Measurements from ENCODE around the gene CCDC194. TPM values are rescaled to one million over a fixed set of nuclear protein-coding genes. Genes with fewer than 3 reads are reported as not detected.
A peak's percentile ranks its signal among the peaks of the same experiment; 100 is the strongest.

Gene CCDC194
- polyA plus RNA-seq, 1 experiment = not detected

DNA sequence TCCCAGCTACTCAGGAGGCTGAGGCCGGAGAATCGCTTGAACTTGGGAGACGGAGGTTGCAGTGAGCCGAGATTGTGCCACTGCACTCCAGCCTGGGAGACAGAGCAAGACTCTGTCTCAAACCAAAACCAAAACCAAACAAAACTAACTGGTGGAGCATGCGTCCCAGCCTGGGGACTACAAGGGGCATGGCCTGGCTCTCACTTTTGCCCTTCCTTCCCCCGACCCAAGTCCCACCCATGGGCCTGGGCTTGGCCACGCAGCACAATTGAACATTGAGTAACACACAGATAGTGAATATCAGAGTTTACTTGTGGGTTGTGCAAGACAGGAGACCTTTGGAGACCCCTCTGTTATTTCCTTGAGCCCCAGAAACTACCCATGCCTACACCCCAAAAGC lies 41.2 kb upstream of the CCDC194 start:
- ChIA-PET CTCF (no interaction called here), POLR2A (no interaction called here)
- no peaks in the 10 kb centered on the region for H3K27me3 ChIP-seq (ENCODE audit: control insufficient read depth, insufficient read depth, low read length)

DNA sequence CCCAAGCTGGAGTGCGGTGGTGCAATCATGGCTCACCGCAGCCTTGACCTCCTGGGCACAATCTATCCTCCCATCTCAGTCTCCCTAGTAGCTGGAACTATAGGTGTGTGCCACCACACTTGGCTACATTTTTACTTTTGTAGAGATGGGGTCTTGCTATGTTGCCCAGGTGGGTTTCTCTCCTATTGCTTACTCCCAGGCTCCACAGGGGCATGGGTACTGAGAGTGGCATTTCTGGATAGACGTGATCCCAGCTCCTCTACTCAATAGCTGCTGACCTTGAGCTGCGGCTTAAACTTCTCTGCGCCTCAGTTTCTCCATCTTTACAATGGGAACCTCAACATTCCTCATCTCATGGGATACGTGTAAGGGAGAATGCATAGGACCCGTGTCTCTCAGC lies 37.4 kb upstream of the CCDC194 start:
- no peaks in the 10 kb centered on the region for H3K27me3 ChIP-seq (ENCODE audit: control insufficient read depth, insufficient read depth, low read length)
- H3K27ac ChIP-seq (ENCODE audit: low read depth, low read length) = no peak overlapping the region
- peaks cover 2% of the 10 kb centered on the region; the same call in 1 of the 2 replicates for H3K9me3 ChIP-seq (ENCODE audit: control insufficient read depth, insufficient read depth, low read length)
- H3K4me3 ChIP-seq (ENCODE audit: low read depth, low read length) = no peak overlapping the region
- CTCF ChIA-PET = no interaction called here
- POLR2A ChIA-PET = no interaction called here
- TF ChIP-seq, protein P1, sequence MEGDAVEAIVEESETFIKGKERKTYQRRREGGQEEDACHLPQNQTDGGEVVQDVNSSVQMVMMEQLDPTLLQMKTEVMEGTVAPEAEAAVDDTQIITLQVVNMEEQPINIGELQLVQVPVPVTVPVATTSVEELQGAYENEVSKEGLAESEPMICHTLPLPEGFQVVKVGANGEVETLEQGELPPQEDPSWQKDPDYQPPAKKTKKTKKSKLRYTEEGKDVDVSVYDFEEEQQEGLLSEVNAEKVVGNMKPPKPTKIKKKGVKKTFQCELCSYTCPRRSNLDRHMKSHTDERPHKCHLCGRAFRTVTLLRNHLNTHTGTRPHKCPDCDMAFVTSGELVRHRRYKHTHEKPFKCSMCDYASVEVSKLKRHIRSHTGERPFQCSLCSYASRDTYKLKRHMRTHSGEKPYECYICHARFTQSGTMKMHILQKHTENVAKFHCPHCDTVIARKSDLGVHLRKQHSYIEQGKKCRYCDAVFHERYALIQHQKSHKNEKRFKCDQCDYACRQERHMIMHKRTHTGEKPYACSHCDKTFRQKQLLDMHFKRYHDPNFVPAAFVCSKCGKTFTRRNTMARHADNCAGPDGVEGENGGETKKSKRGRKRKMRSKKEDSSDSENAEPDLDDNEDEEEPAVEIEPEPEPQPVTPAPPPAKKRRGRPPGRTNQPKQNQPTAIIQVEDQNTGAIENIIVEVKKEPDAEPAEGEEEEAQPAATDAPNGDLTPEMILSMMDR (IDR thresholded peaks at IDR 0.05; ENCODE audit: low read depth, low read length) = no peak
- DNase-seq (ENCODE audit: low read depth, low spot score) = no peak

More for the DNA sequence above, 41.2 kb upstream of the CCDC194 start:
- TF ChIP-seq, protein P1 (IDR thresholded peaks at IDR 0.05; ENCODE audit: low read depth, low read length) = no peak
- Histone ChIP-seq H3K4me3 (ENCODE audit: low read depth, low read length) (no peak overlapping the region), H3K9me3 (ENCODE audit: control insufficient read depth, insufficient read depth, low read length) (peaks cover 5% of the 10 kb centered on the region; the same call in 1 of the 2 replicates), H3K27ac (ENCODE audit: low read depth, low read length) (no peak overlapping the region)
- DNase-seq (ENCODE audit: low read depth, low spot score) = no peak

DNA sequence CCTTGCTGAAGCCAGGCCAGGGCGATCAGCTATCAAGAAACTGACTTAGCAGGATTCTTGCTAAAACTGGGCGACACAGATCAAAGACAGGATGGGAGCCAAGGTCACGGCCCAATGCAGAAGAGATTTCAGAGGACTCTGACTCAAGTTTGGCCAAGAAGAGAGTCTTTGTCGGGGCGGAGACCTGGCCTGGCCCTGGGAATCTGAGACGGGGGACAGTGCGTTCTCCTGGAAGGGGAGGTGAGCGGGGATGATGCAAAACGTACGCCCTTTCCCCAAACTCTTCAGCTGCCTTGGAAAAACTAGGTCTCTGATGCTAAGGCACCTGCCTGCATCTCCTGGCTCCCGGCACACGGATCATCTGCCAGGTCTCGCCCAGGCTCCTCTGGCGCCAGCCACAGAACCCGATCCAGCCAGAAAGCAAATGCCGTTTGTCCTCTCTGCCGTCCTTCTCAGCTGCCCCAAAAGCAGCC lies 35.7 kb upstream of the CCDC194 start:
- no peaks in the 10 kb centered on the region for H3K27me3 ChIP-seq (ENCODE audit: control insufficient read depth, insufficient read depth, low read length)
- no peak overlapping the region for H3K27ac ChIP-seq (ENCODE audit: low read depth, low read length)
- CTCF ChIA-PET = interaction anchor here (1.0 kb wide), 1 partner anchor 12 kb away, joined by 5 read pairs; no protein-coding TSS in a partner anchor
- no peak overlapping the region for H3K4me3 ChIP-seq (ENCODE audit: low read depth, low read length)
- DNase-seq (ENCODE audit: low read depth, low spot score) = no peak
- TF ChIP-seq, protein P1 (IDR thresholded peaks at IDR 0.05; ENCODE audit: low read depth, low read length) = no peak
- H3K9me3 ChIP-seq (ENCODE audit: control insufficient read depth, insufficient read depth, low read length) = no peaks in the 10 kb centered on the region
- POLR2A ChIA-PET = interaction anchor here (0.7 to 1.8 kb wide), 3 partner anchors 10 to 404 kb away, joined by 7 to 15 read pairs (median 7); partner anchors contain the start of gene MVB12A

DNA sequence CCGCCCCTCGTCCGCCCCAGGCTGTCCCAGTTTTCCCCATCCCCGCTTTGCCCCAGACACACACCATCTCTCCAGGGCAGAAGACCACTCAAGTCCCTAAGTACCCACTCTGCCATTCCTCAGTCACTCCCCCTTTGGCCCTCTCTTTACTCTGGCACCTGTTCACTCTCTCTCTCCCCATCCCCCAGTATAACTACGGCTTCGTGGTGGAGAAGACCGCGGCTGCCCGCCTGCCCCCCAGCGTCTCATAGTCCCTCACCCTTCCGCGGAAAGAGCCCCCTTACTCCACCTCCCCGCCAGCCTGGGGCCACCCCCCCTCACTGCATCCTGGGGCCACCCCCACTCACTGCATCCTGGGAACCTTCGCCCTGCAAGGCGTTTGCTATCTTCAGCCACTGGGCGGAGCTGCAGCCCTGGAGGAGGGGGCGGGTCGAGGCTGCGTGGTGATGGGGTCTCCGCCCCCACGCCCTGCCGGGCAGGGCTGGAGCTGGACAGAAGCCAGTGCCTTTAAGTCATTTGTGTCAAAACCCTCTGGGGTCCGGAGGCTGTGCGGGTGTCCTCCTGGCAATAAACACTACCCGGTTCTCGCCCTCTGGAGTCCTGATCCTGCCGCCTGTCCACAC lies 30.9 kb upstream of the CCDC194 start:
- TF ChIP-seq, protein P1 (IDR thresholded peaks at IDR 0.05; ENCODE audit: low read depth, low read length) = peak; percentile 58
- Histone ChIP-seq H3K27me3 (ENCODE audit: control insufficient read depth, insufficient read depth, low read length) (no peaks in the 10 kb centered on the region), H3K4me3 (ENCODE audit: low read depth, low read length) (no peak overlapping the region), H3K27ac (ENCODE audit: low read depth, low read length) (no peak overlapping the region), H3K9me3 (ENCODE audit: control insufficient read depth, insufficient read depth, low read length) (no peaks in the 10 kb centered on the region; the same call in 1 of the 2 replicates)
- DNase-seq (ENCODE audit: low read depth, low spot score) = no peak
- CTCF ChIA-PET = interaction anchor here (0.7 kb wide), 1 partner anchor 60 kb away, joined by 3 read pairs; no protein-coding TSS in a partner anchor
- POLR2A ChIA-PET = no interaction called here

DNA sequence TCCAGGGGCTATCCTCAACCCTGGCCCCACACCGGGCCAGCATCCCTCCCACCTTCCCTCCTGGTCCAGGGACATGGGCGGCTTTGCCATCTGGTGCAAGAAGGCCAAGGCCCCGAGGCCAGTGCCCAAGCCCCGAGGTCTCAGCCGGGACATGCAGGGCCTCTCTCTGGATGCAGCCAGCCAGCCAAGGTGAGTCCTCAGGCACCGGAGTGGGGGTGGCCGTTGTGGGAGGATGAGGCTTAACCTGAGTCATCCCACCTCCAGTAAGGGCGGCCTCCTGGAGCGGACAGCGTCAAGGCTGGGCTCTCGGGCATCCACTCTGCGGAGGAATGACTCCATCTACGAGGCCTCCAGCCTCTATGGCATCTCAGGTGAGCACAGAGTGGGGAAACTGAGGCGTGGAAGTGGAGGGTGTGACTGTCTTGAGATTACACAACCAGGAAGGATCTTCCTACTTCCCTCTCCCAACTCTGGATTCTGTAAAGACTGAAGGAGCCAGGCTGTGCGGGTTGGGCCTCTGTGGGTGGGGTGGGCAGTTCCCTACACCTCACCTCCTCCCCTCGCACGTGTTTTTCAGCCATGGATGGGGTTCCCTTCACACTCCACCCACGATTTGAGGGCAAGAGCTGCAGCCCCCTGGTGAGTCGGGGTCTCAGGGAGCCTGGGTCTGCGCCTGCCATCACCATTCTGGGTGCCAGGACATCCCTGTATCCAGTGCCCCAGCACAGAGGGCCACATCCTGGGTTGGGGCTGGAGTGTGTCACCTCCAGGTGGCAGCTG lies 29.6 kb upstream of the CCDC194 start:
- TF ChIP-seq, protein P1 (IDR thresholded peaks at IDR 0.05; ENCODE audit: low read depth, low read length) = no peak
- ChIA-PET CTCF (interaction anchor here (0.7 kb wide), 1 partner anchor 339 kb away, joined by 3 read pairs; no protein-coding TSS in a partner anchor), POLR2A (no interaction called here)
- Histone ChIP-seq H3K27me3 (ENCODE audit: control insufficient read depth, insufficient read depth, low read length) (no peaks in the 10 kb centered on the region), H3K9me3 (ENCODE audit: control insufficient read depth, insufficient read depth, low read length) (no peaks in the 10 kb centered on the region; the same call in 1 of the 2 replicates), H3K4me3 (ENCODE audit: low read depth, low read length) (no peak overlapping the region), H3K27ac (ENCODE audit: low read depth, low read length) (no peak overlapping the region)
- DNase-seq (ENCODE audit: low read depth, low spot score) = no peak
